Ovary (tissue), 3 donors: ENCODE measurements around the gene IRF1.

Source experiments
- EP300 ChIP-seq: sonication (generic); formaldehyde crosslinking; IDR thresholded peaks from one replicate; pipeline ENCODE4 v1.6.1; 2017; ENCODE audit warnings: antibody characterized with exemption
- TF ChIP-seq, protein P1 (sequence below), 3 donors: fragments of 450-650 bp in 2 of 3; fragments of 200-600 bp in 1 of 3; IDR thresholded peaks; one replicate each; pipeline versions ENCODE4 v1.5.1 to v1.8.0; 2016 to 2022; ENCODE audit warnings: antibody characterized with exemption in 3 of 3, mild to moderate bottlenecking in 1 of 3
- donor health status: DM: no; HTN: no; CAD: no.

DNA sequence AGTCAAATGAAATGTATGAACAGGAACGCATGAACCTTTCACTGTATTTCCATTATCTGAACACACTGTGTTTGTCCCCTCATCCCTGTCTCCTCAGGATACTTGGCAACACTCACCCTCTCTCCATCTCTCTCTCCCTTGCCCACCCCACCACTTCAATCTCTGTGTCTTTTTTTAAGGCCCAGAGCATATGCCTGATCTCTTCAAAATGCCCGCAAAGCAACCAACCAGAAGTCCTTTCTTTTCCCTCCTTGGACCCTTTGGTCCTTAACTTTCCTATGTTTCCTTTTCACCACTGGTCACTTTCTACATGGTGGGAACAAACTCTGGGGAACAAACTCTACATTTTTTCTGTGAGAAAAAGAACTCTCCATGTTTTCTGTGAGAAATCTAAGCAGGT is 3.2 kb upstream of the IRF1 start:
- TF ChIP-seq, protein P1, sequence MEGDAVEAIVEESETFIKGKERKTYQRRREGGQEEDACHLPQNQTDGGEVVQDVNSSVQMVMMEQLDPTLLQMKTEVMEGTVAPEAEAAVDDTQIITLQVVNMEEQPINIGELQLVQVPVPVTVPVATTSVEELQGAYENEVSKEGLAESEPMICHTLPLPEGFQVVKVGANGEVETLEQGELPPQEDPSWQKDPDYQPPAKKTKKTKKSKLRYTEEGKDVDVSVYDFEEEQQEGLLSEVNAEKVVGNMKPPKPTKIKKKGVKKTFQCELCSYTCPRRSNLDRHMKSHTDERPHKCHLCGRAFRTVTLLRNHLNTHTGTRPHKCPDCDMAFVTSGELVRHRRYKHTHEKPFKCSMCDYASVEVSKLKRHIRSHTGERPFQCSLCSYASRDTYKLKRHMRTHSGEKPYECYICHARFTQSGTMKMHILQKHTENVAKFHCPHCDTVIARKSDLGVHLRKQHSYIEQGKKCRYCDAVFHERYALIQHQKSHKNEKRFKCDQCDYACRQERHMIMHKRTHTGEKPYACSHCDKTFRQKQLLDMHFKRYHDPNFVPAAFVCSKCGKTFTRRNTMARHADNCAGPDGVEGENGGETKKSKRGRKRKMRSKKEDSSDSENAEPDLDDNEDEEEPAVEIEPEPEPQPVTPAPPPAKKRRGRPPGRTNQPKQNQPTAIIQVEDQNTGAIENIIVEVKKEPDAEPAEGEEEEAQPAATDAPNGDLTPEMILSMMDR (IDR thresholded peaks at IDR 0.05): no peak
- no peak for TF ChIP-seq EP300
